MG63 (cell line): ENCODE measurements around the gene MORN4. TPM values are rescaled to one million over a fixed set of nuclear protein-coding genes. Genes with fewer than 3 reads are reported as not detected.
"Not testable (repeated sequence)": the region's sequence is repeated elsewhere in the genome, so short reads cannot be mapped to it uniquely, and the experiment has no call there.

Source experiments
- DNase-seq: peaks from one replicate; pipeline ENCODE4 v3.0.0-alpha.2; 2020
- H3K27me3 ChIP-seq: fragments of 250-450 bp; sonication (Bioruptor Pico); 2 replicates; pipeline ENCODE4 v1.5.1; 2020; ENCODE audit warnings: mild to moderate bottlenecking, moderate library complexity
- H3K36me3 ChIP-seq: fragments of 250-450 bp; sonication (Bioruptor Pico); 2 replicates; pipeline ENCODE4 v1.5.1; 2020; ENCODE audit warnings: mild to moderate bottlenecking, moderate library complexity
- H3K4me3 ChIP-seq: fragments of 250-450 bp; sonication (Bioruptor Pico); 2 replicates; pipeline ENCODE4 v1.5.1; 2020; ENCODE audit warnings: mild to moderate bottlenecking, moderate library complexity
- H3K9me3 ChIP-seq: fragments of 250-450 bp; sonication (Bioruptor Pico); 2 replicates; pipeline ENCODE4 v1.5.1; 2020; ENCODE audit warnings: mild to moderate bottlenecking, moderate library complexity
- total RNA-seq: library from RNA; depleted of rRNA; stranded (reverse); fragments of >200 nt; shearing (Covaris generic); gene quantifications from 2 replicates; pipeline ENCODE4 v1.2.3, GENCODE V29; 2014; ENCODE audit warnings: low replicate concordance

The MORN4 gene
- total RNA-seq, 1 experiment from 2014 or later: 7.0 TPM

GRCh38 chr10:97648562-97649404, 15.5 kb upstream of the MORN4 start:
- Histone ChIP-seq H3K4me3 (no peak overlapping the region), H3K9me3 (no peaks in the 10 kb centered on the region; the same call in 1 of the 2 replicates), H3K27me3 (no peaks in the 10 kb centered on the region), H3K36me3 (peaks cover 52% of the 10 kb centered on the region)
- peak; percentile 65 for DNase-seq

- no peak for DNase-seq
- H3K36me3 ChIP-seq: peaks cover 50% of the 10 kb centered on the region
- H3K4me3 ChIP-seq: no peak overlapping the region
- no peaks in the 10 kb centered on the region for H3K27me3 ChIP-seq
- no peaks in the 10 kb centered on the region; the same call in 1 of the 2 replicates for H3K9me3 ChIP-seq
These were observed 14.3 kb upstream of the MORN4 start for GRCh38 chr10:97647556-97647955.

- Histone ChIP-seq H3K4me3 (no peak overlapping the region), H3K9me3 (no peaks in the 10 kb centered on the region; the same call in 1 of the 2 replicates), H3K36me3 (peaks cover 29% of the 10 kb centered on the region), H3K27me3 (no peaks in the 10 kb centered on the region)
- no peak for DNase-seq
These were observed 11.6 kb upstream of the MORN4 start for GRCh38 chr10:97644936-97645335.

- Histone ChIP-seq H3K4me3 (no peak overlapping the region), H3K9me3 (no peaks in the 10 kb centered on the region; the same call in 1 of the 2 replicates), H3K36me3 (peaks cover 28% of the 10 kb centered on the region), H3K27me3 (no peaks in the 10 kb centered on the region)
- no peak for DNase-seq
These were observed 10.2 kb upstream of the MORN4 start for GRCh38 chr10:97643441-97643985.

- DNase-seq, H3K4me3 ChIP-seq, H3K27me3 ChIP-seq, H3K9me3 ChIP-seq: not testable (repeated sequence)
- peaks cover 27% of the 10 kb centered on the region for H3K36me3 ChIP-seq
These were observed 9.3 kb upstream of the MORN4 start for GRCh38 chr10:97642471-97643159.

GRCh38 chr10:97640868-97641811, 7.8 kb upstream of the MORN4 start:
- H3K27me3 ChIP-seq: no peaks in the 10 kb centered on the region
- H3K9me3 ChIP-seq: no peaks in the 10 kb centered on the region
- DNase-seq: peak; percentile 38
- peak overlapping the region; percentile 83 for H3K4me3 ChIP-seq
- H3K36me3 ChIP-seq: peaks cover 25% of the 10 kb centered on the region

GRCh38 chr10:97640174-97640867, 7.0 kb upstream of the MORN4 start, which contains the start of gene PI4K2A:
Gene PI4K2A, plus strand, starts transcription at chr10:97640671. Its CDS starts 72 bp downstream, at chr10:97640743.
- DNase-seq: peak; percentile 99
- H3K4me3 ChIP-seq: peak within 1 kb of the TSS; percentile 83
- no peaks in the 10 kb centered on the region for H3K27me3 ChIP-seq
- peaks cover 21% of the 10 kb centered on the region for H3K36me3 ChIP-seq
- no peaks in the 10 kb centered on the region for H3K9me3 ChIP-seq

- peaks cover 11% of the 10 kb centered on the region for H3K36me3 ChIP-seq
- not testable (repeated sequence) for H3K27me3 ChIP-seq, H3K4me3 ChIP-seq, DNase-seq, H3K9me3 ChIP-seq
These were observed 5.8 kb upstream of the MORN4 start for GRCh38 chr10:97639090-97639489.

GRCh38 chr10:97635577-97635976, 2.3 kb upstream of the MORN4 start:
- H3K36me3 ChIP-seq: no peaks in the 10 kb centered on the region
- no peak overlapping the region for H3K4me3 ChIP-seq
- no peaks in the 10 kb centered on the region for H3K9me3 ChIP-seq
- DNase-seq: no peak
- no peaks in the 10 kb centered on the region for H3K27me3 ChIP-seq

GRCh38 chr10:97633921-97634320, 621 bp upstream of the MORN4 start:
- peak; percentile 24 for DNase-seq

GRCh38 chr10:97631098-97631497, 2.2 kb downstream of the MORN4 start:
- no peak for DNase-seq
- no peak overlapping the region for H3K4me3 ChIP-seq
- H3K9me3 ChIP-seq: no peaks in the 10 kb centered on the region

More at GRCh38 chr10:97633921-97634320, 621 bp upstream of the MORN4 start:
- H3K4me3 ChIP-seq: peak overlapping the region; percentile 55
- H3K27me3 ChIP-seq: no peaks in the 10 kb centered on the region
- no peaks in the 10 kb centered on the region for H3K9me3 ChIP-seq
- H3K36me3 ChIP-seq: no peaks in the 10 kb centered on the region

GRCh38 chr10:97629289-97629688, 4.0 kb downstream of the MORN4 start:
- no peaks in the 10 kb centered on the region for H3K27me3 ChIP-seq
- no peaks in the 10 kb centered on the region for H3K36me3 ChIP-seq
- no peak for DNase-seq
- H3K4me3 ChIP-seq: no peak overlapping the region
- H3K9me3 ChIP-seq: no peaks in the 10 kb centered on the region

More at GRCh38 chr10:97631098-97631497, 2.2 kb downstream of the MORN4 start:
- Histone ChIP-seq H3K36me3 (no peaks in the 10 kb centered on the region), H3K27me3 (no peaks in the 10 kb centered on the region)

GRCh38 chr10:97628228-97628627, 5.1 kb downstream of the MORN4 start:
- H3K36me3 ChIP-seq: no peaks in the 10 kb centered on the region
- no peaks in the 10 kb centered on the region for H3K27me3 ChIP-seq
- H3K9me3 ChIP-seq: no peaks in the 10 kb centered on the region
- no peak for DNase-seq
- no peak overlapping the region for H3K4me3 ChIP-seq

- Histone ChIP-seq H3K27me3 (no peaks in the 10 kb centered on the region), H3K36me3 (no peaks in the 10 kb centered on the region), H3K9me3 (no peaks in the 10 kb centered on the region), H3K4me3 (no peak overlapping the region)
- DNase-seq: no peak
These were observed 5.6 kb downstream of the MORN4 start for GRCh38 chr10:97627731-97628130.

GRCh38 chr10:97623277-97623676, 10.0 kb downstream of the MORN4 start:
- no peak for DNase-seq
- H3K27me3 ChIP-seq: no peaks in the 10 kb centered on the region
- no peak overlapping the region for H3K4me3 ChIP-seq

GRCh38 chr10:97618733-97619132, 14.6 kb downstream of the MORN4 start:
- Histone ChIP-seq H3K4me3 (no peak overlapping the region), H3K27me3 (no peaks in the 10 kb centered on the region), H3K36me3 (no peaks in the 10 kb centered on the region), H3K9me3 (no peaks in the 10 kb centered on the region)
- DNase-seq: no peak

More at GRCh38 chr10:97623277-97623676, 10.0 kb downstream of the MORN4 start:
- no peaks in the 10 kb centered on the region for H3K36me3 ChIP-seq
- H3K9me3 ChIP-seq: no peaks in the 10 kb centered on the region
